ENCODE results near the gene HECW1. TPM values are rescaled to one million over a fixed set of nuclear protein-coding genes. Genes with fewer than 3 reads are reported as not detected.

The HECW1 gene
- total and polyA plus RNA-seq, 2 of the 13 experiments (the other 11 are each of a cell fraction or from before 2014, with no cell fraction given) = not detected

DNA sequence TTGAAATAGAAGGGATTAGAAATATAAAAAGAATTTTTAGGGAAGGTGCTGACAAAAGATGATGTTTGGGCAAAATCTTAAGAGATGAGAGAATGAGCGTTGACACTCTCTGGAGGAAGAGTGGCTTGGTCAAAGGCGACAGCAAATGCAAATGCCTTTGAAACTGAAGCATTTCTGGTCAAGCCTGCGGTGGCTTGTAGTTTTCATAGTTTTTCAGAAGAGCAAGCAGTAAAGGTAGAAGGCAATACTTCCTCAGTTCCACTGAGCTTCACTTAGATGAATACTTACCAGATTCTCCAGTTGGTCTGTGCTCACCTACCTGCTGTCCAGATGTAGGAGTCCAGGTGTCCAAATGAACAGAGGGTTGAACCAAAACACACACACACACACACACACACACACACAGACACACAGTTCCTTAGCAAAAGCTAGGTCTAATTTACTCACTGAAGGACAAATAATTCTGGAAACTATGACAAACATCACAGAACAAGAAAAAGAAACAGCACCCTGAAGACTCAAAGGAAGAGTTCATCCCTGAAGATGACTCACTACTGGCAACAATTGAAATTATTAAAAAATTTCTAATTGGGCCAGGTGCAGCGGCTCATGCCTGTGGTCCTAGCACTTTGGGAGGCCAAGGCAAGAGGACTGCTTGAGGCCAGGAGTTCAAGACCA, 458.4 kb downstream of the HECW1 start:
- no TSS peak for BruUV-seq (replicated peaks)

More for the DNA sequence above, 458.4 kb downstream of the HECW1 start:
- ChIA-PET CTCF (ENCODE audit: low intra/inter-chr PET ratio, low total read pairs) (no interaction called here), POLR2A (no interaction called here)
- H3K79me2 ChIP-seq (ENCODE audit: insufficient read depth, low read length) = no peaks in the 10 kb centered on the region
- no peaks in the 10 kb centered on the region for H3K27me3 ChIP-seq (ENCODE audit: control insufficient read depth in 1 of 2, insufficient read depth in 2 of 2, low read length in 2 of 2)
- H3K9ac ChIP-seq (ENCODE audit: insufficient read depth, low read depth, low read length) = no peak overlapping the region
- FAIRE-seq (no peak), ATAC-seq (no peak), DNase-seq (ENCODE audit: low spot score) (no peak)
- H3K27ac ChIP-seq (ENCODE audit: extremely low read length, insufficient read depth, low read length) = no peak overlapping the region
- no peaks in the 10 kb centered on the region for H4K20me1 ChIP-seq (ENCODE audit: insufficient read depth, low read length)
- no peaks in the 10 kb centered on the region for H3K36me3 ChIP-seq (replicated peaks in 1 of 2; ENCODE audit: control insufficient read depth in 1 of 2, insufficient read depth in 2 of 2, low read length in 2 of 2)
- no peak overlapping the region for H3K4me3 ChIP-seq (replicated peaks in 1 of 3; ENCODE audit: insufficient read depth in 1 of 3, low read depth in 2 of 3, low read length in 3 of 3)
- no peak for TF ChIP-seq LCORL (IDR thresholded peaks at IDR 0.05)
- TF ChIP-seq LCORL (CRISPR knock-in tag; IDR thresholded peaks at IDR 0.05) = no peak
- no peak for TF ChIP-seq ZSCAN25 (CRISPR knock-in tag; IDR thresholded peaks at IDR 0.05)
- no peak for TF ChIP-seq CTCF (CRISPR knock-in tag; IDR thresholded peaks at IDR 0.05)
- TF ChIP-seq ZNF333 (CRISPR knock-in tag; IDR thresholded peaks at IDR 0.05; ENCODE audit: borderline replicate concordance) = no peak
- no peak for TF ChIP-seq NAIF1 (CRISPR knock-in tag; IDR thresholded peaks at IDR 0.05; ENCODE audit: borderline replicate concordance)
- TF ChIP-seq, protein P1, sequence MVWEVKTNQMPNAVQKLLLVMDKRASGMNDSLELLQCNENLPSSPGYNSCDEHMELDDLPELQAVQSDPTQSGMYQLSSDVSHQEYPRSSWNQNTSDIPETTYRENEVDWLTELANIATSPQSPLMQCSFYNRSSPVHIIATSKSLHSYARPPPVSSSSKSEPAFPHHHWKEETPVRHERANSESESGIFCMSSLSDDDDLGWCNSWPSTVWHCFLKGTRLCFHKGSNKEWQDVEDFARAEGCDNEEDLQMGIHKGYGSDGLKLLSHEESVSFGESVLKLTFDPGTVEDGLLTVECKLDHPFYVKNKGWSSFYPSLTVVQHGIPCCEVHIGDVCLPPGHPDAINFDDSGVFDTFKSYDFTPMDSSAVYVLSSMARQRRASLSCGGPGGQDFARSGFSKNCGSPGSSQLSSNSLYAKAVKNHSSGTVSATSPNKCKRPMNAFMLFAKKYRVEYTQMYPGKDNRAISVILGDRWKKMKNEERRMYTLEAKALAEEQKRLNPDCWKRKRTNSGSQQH (CRISPR knock-in tag; IDR thresholded peaks at IDR 0.05; ENCODE audit: low read depth) = no peak
- TF ChIP-seq HHEX (CRISPR knock-in tag; IDR thresholded peaks at IDR 0.05) = no peak
- TF ChIP-seq SATB2 (CRISPR knock-in tag; IDR thresholded peaks at IDR 0.05) = no peak
- TF ChIP-seq ZBTB42 (CRISPR knock-in tag; IDR thresholded peaks at IDR 0.05) = no peak
- TF ChIP-seq ZNF460 (CRISPR knock-in tag; IDR thresholded peaks at IDR 0.05; ENCODE audit: borderline replicate concordance) = no peak
- TF ChIP-seq ZNF431 (CRISPR knock-in tag; IDR thresholded peaks at IDR 0.05; ENCODE audit: borderline replicate concordance, low read depth) = no peak
- TF ChIP-seq RBM39 (IDR thresholded peaks at IDR 0.05; ENCODE audit: low read depth, low read length, poor library complexity, severe bottlenecking) = no peak
- no peak for TF ChIP-seq ISL2 (CRISPR knock-in tag; IDR thresholded peaks at IDR 0.05)
- intact Hi-C loops (cut with micrococcal nuclease; ENCODE audit: unreplicated experiment) (no loop called here), in situ Hi-C loops (cut with HindIII; ENCODE audit: extremely low pct_ligation_motif_present, low pct_unique_long_range_greater_than_20kb) (no loop called here)
- no peaks in the 10 kb centered on the region for H3K9me3 ChIP-seq (ENCODE audit: low read length)
- no peak overlapping the region for H2AFZ ChIP-seq (ENCODE audit: low read length)
- 51% methylated on average over 4 of the region's 4 CpGs for WGBS (ENCODE audit: low lambda C conversion rate)
- H3K4me2 ChIP-seq (ENCODE audit: low read depth, low read length) = no peak overlapping the region
- peaks cover 4% of the 10 kb centered on the region for H3K4me1 ChIP-seq (ENCODE audit: insufficient read depth, low read length)

All from HepG2 (cell line).